CD4-positive, alpha-beta T cell treated with Interleukin-1 beta for 1 hour (primary cell): ENCODE measurements around the gene HEMK1.

Source experiments
- DNase-seq, 2 donors: peaks; one replicate each; pipeline ENCODE4 v3.0.0-alpha.2; 2020 to 2022

The HEMK1 gene

GRCh38 chr3:50568947-50569749 is at the start of gene HEMK1:
TSS of gene HEMK1 (plus strand) at chr3:50569522. CDS start at chr3:50571105, 1,583 bp downstream.
- DNase-seq = peak; percentile 93 to 94

GRCh38 chr3:50520849-50521248 is 48.5 kb upstream of the HEMK1 start:
- no peak for DNase-seq

- DNase-seq = no peak
Measured at GRCh38 chr3:50521572-50521971, 47.8 kb upstream of the HEMK1 start.

- DNase-seq = no peak
Measured at GRCh38 chr3:50523279-50523811, 46.0 kb upstream of the HEMK1 start.

- no peak for DNase-seq
Measured at GRCh38 chr3:50524746-50525145, 44.6 kb upstream of the HEMK1 start.

- DNase-seq = no peak
Measured at GRCh38 chr3:50525191-50525910, 44.0 kb upstream of the HEMK1 start.

- DNase-seq = peak; percentile 34 to 58
Measured at GRCh38 chr3:50525987-50526386, 43.3 kb upstream of the HEMK1 start.

- no peak for DNase-seq
Measured at GRCh38 chr3:50530001-50530970, 39.0 kb upstream of the HEMK1 start.

- no peak for DNase-seq
Measured at GRCh38 chr3:50531201-50531600, 38.1 kb upstream of the HEMK1 start.

- DNase-seq = no peak
Measured at GRCh38 chr3:50532062-50532705, 37.1 kb upstream of the HEMK1 start.

- no peak for DNase-seq
Measured at GRCh38 chr3:50533316-50533715, 36.0 kb upstream of the HEMK1 start.

- no peak for DNase-seq
Measured at GRCh38 chr3:50533807-50534461, 35.4 kb upstream of the HEMK1 start.

- no peak for DNase-seq
Measured at GRCh38 chr3:50534681-50535330, 34.5 kb upstream of the HEMK1 start.

GRCh38 chr3:50536471-50537180 is 32.7 kb upstream of the HEMK1 start:
- no peak for DNase-seq

GRCh38 chr3:50537421-50538129 is 31.7 kb upstream of the HEMK1 start:
- no peak for DNase-seq

- DNase-seq = no peak
Measured at GRCh38 chr3:50539356-50540286, 29.7 kb upstream of the HEMK1 start.

GRCh38 chr3:50542177-50543034 is 26.9 kb upstream of the HEMK1 start:
- DNase-seq = peak; percentile 40 to 59

GRCh38 chr3:50545781-50546180 is 23.5 kb upstream of the HEMK1 start:
- DNase-seq = no peak
